ENCODE measurements around the gene RANBP3.

The RANBP3 gene

DNA sequence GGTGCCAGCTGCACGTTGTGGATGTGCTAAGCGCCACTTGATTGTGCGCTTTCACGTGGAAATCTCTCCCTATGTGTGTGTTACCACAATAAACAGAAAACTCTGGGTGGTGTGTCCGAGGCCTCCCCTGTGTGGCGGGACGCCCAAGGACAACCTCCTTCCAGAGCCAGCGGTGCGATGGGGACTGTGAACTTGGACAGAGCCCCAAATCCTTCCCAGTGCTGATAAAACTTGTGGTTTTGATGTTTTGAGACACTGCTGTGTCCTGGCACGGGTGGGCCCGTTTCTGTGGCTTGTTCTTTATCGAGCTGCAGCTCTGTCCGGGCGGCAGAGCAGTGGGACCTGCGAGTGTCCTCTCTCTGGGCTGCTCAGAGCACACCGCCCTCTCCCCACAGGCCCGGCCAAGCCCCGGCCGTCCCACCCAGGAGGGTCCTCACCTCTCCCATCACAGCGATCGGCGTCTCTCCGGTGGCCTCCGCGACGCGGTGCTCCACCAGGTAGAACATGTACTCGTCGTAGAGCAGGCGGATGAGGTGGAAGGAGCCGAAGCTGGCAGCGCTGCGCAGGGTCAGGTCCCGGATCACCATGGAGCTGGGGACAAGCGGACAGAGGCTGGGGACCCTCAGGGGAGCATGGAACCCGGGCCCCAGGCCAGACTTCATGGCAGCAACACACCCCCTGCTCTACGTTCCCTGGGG lies 18.8 kb upstream of the RANBP3 start:
- H3K4me3 ChIP-seq (ENCODE audit: low read depth, low read length), result no peak overlapping the region
- TF ChIP-seq, protein P1, sequence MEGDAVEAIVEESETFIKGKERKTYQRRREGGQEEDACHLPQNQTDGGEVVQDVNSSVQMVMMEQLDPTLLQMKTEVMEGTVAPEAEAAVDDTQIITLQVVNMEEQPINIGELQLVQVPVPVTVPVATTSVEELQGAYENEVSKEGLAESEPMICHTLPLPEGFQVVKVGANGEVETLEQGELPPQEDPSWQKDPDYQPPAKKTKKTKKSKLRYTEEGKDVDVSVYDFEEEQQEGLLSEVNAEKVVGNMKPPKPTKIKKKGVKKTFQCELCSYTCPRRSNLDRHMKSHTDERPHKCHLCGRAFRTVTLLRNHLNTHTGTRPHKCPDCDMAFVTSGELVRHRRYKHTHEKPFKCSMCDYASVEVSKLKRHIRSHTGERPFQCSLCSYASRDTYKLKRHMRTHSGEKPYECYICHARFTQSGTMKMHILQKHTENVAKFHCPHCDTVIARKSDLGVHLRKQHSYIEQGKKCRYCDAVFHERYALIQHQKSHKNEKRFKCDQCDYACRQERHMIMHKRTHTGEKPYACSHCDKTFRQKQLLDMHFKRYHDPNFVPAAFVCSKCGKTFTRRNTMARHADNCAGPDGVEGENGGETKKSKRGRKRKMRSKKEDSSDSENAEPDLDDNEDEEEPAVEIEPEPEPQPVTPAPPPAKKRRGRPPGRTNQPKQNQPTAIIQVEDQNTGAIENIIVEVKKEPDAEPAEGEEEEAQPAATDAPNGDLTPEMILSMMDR (IDR thresholded peaks at IDR 0.05; ENCODE audit: borderline replicate concordance, insufficient read depth, low read depth, low read length), result no peak

DNA sequence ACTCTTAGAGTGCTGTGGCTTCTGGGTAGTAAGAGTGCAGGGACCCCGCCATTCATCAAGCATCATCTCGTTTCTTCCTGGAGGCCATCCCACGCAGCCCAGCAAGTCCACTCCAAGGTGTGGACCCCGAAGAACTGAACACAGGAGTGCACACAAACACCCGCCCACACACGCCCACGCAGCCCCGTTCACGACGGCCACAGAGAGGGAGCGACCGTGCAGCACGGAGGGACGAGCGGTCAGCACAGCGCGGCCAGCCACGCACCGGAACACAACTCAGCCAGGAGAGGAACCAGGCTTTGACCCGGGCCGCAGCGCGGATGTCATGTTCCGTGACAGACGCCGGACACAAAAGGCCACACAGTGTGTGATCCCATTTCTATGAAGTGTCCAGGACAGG lies 18.2 kb upstream of the RANBP3 start:
- TF ChIP-seq, protein P1 (IDR thresholded peaks at IDR 0.05; ENCODE audit: borderline replicate concordance, insufficient read depth, low read depth, low read length), result no peak
- H3K4me3 ChIP-seq (ENCODE audit: low read depth, low read length), result no peak overlapping the region

DNA sequence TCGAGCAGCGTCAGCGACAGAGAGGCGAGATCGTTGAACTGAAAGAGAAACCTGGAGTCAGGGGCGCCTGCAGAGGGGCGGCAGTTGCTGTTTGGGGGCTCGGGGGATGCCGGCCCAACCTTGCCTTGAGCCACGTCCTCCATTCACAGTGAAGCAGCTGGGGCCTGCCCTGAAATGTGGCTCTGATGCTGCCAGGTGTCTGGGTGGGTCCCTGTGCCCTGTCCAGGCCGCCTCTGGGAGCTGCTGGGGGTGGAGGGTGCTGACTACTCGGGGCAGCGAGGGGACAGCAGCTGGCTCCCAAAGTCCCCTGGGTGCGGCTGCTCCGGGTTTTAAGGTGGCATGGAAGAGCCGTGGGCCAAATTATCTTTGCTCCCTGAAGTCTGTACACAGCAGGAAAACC lies 17.7 kb upstream of the RANBP3 start:
- TF ChIP-seq, protein P1 (IDR thresholded peaks at IDR 0.05; ENCODE audit: borderline replicate concordance, insufficient read depth, low read depth, low read length), result no peak
- H3K4me3 ChIP-seq (ENCODE audit: low read depth, low read length), result no peak overlapping the region

DNA sequence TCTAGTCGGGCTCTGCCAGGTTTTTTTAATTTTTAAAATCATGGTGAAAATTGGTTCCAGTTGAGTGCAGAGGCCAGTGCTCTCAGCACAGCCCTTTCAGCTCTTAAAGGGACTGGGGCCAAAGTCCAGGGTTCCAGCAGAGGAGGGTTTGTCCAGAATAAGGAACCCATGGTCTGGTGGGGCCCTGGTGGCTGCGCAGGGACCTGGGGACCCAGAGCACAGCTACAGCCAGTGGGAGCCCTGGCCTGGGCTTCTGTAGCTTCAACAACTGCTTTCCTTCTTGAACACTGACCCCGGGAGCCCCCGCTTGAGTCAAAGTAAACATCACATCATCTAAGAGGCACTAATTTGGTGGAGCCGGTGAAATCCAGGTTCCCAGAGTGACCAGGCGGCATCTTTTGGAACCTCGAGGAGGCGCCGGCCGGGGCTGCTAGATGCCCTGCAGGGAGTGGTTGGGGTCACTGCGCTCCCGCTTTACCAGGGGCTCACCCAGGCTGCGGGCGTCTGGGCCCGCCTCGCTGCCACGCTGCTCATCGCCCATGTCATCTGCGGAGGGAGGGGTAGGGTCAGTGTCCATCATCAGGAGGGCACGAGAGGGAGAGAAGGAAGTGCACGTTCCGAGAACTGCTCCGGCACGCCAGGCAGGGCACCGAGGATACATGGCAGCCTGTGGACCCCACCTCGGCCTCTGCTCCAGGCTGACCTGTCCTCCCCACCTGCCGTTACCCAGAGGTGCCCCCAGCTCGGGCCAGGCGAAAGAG lies 16.6 kb upstream of the RANBP3 start:
- H3K4me3 ChIP-seq (ENCODE audit: low read depth, low read length), result no peak overlapping the region
- TF ChIP-seq, protein P1 (IDR thresholded peaks at IDR 0.05; ENCODE audit: borderline replicate concordance, insufficient read depth, low read depth, low read length), result no peak

DNA sequence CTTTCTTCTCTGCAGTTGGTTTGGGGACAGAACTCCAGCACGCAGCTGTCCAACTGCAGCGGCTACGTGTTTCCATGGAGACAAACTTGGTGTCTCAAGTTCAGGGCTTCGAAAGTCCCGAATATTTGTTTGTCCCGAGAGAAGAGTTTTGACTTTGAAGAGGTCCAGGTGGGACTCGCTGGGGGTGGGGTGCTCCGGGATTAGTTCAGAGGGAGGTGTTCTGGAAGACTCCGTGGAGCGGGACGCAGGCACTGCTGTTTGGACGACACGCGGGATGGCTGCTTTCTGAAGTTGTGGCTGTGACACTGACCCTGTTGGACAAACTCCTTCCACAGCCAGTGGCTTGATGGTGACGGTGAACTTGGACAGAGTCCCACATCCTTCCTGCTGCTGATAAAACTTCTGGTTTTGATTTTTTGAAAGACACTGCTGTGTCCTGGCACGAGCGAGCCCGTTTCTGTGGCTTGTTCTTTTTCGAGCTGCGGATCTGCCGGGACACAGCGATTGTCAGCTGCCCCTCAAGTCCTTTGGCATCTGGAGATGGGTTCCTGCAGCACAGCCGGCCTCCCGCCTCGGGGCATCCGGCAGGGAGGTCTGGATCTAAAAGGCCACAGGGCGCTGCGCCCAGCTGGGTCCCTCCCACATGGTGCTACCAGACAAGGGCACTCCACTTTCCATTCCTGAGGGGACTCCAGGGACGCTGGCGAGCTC lies 15.9 kb upstream of the RANBP3 start:
- TF ChIP-seq, protein P1 (IDR thresholded peaks at IDR 0.05; ENCODE audit: borderline replicate concordance, insufficient read depth, low read depth, low read length), result no peak
- no peak overlapping the region for H3K4me3 ChIP-seq (ENCODE audit: low read depth, low read length)

DNA sequence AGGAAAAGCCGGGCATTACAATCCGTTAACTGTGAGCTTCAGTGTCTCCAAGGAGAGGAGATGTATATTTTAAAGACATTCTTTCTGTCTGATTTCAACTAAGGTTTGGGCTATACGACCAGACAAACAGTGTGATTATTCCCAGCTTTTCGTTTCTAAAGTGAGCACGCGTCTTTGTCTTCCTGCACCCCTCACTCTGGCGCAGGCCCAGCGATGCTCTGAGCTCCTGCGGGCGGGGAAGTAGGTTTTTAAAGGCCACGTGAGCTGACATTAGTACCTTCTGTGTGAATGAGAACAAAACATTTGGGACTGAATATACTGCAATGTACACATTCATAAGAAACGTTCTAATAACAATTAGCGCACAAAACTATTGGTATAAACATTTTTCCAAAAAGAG lies 15.3 kb upstream of the RANBP3 start:
- no peak overlapping the region for H3K4me3 ChIP-seq (ENCODE audit: low read depth, low read length)

More for the DNA sequence above, 15.3 kb upstream of the RANBP3 start:
- TF ChIP-seq, protein P1 (IDR thresholded peaks at IDR 0.05; ENCODE audit: borderline replicate concordance, insufficient read depth, low read depth, low read length), result no peak
